HG03520 (cell line): ENCODE measurements around the gene TMEM30A.
A peak's percentile ranks its signal among the peaks of the same experiment; 100 is the strongest.

Experiments
- ATAC-seq: cut with Tn5 transposase; IDR thresholded peaks from one replicate; pipeline ENCODE4 v1.9.1; 2021; ENCODE audit warnings: mild to moderate bottlenecking, moderate library complexity; ENCODE audit not compliant: unreplicated experiment

Gene TMEM30A

GRCh38 chr6:75284632-75285282, at the start of gene TMEM30A:
Gene TMEM30A, minus strand, starts transcription at chr6:75284792. Its CDS starts 154 bp downstream, at chr6:75284638.
- ATAC-seq, result peak; percentile 92

DNA sequence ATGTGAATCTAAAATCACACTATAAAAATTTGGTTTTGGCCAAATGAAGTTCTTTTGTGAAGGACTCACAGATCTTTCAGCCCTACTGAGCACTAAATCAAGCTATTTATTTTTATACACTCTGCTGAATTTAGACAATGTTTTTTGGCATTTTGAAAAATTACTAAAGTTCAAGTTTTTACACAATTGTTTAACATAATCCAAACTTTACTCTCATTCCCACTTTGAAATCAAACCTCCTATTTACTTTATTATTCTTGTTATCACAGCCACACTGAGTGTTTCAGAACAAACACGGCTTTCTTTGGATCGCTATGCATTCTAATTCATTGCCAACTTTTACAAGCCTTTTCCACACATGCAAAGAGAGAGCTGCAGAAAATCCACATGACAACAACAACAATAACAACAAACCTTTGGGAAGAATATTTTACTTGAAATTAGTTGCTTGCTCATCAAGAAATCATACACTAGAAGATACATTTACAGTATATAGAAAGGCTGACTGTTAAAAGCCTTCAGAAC, 49.1 kb upstream of the TMEM30A start:
- no peak for ATAC-seq

DNA sequence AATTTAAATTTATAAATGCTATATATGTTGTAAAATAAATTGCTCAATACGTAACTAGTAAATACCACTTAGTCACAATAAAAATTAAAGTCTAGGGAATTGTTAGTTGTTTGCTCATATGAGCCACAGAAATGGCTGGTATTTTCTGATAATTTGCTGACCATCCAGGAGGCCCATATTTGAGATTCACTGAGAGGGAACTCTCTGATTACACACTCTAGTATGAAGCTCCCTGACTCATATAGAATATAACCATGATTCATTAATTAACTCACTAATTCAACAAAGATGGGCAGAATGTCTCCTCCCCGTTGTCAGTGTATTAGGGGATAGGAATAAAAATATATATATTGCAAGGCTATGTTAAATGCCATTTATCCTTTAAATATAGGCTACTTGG, 46.6 kb upstream of the TMEM30A start:
- ATAC-seq, result no peak

- no peak for ATAC-seq
Observed at GRCh38 chr6:75329703-75330102, 45.1 kb upstream of the TMEM30A start.

DNA sequence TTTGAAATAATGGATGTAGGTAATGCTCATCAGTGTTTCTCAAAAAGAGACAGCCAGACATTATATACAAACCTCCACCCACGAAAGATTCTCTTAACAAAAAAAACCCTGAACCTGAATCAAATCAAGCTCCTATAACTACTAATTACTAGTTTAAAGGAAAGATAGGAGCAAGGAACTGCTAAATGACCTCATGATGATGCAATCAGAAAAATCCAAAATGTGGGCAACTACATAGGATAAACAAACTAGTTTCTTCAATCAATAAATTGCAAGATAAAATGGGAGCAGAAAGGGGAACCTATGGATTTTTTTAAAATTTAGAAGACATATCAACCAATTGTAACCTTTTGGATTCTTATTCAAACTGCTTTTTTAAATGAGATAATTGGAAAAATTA, 43.2 kb upstream of the TMEM30A start:
- no peak for ATAC-seq

GRCh38 chr6:75326557-75327258, 42.1 kb upstream of the TMEM30A start:
- ATAC-seq, result no peak

DNA sequence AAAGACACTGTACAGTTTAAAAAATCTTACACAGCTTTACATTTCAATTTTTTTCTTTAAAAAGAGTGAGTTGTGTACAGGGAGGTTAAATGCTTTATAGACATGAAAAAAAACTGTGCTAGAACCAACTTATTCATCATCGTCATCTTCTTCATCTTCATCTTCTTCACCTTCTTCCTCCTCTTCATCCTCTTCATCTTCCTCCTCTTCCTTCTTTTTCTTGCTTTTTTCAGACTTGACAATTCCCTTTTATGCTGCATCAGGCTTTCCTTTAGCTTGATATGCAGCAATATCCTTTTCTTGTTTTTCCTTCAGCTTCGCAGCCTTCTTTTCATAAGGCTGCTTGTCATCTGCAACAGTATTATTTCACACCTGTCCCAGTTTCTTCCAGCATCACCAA, 34.3 kb upstream of the TMEM30A start:
- no peak for ATAC-seq

- ATAC-seq, result no peak
Observed at GRCh38 chr6:75317503-75318206, 33.1 kb upstream of the TMEM30A start.

DNA sequence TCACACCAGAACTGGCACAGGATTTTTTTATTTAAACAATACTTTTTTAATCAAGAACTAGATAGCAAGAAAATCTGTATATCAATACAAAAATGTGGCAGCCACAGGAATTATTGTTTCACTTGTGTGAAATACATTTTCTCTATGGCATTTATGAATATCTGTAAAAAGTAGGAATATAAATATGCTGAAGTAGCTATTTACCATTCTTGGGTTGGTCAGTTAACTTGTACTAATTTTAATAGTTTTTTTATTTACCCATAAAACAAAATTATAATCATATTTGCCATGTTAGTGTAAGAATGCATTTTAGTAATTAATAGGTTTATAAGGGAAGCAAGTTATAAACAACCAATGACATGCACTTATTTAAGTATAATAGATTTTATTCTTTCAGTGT, 31.4 kb upstream of the TMEM30A start:
- no peak for ATAC-seq

DNA sequence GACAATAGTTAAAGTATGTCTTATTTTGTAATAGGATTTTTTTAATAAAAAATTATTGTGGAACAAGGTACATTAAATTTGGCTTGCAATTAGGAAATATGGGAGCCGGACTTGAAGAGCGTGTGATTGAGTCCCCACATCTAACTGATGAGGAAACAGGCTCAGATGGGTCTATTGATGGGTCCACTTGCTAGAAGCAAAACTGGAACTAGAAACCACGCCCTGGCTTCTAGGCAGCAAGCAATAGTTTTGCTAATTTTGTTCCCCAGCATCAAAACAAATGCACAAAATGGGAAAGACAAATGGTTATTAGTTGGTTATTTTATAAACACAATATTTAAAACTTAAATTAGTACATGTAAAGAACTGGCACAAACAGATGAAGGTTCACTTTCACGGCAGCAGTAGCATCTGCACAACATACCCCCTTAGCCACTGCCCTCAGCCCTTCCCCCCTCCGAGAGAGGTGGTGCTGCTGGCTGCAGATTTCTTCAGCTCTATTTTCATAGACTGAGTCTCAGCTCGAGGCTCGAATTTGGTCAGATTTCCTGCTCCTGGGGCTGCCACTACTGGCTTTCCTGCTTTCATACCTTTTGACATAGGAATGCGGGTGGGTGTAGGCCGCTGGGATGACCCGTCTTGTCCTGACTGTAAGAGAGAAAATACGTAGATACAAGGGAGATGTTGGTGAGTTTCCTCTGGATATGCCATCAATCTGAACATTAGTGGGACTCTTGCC, 23.8 kb upstream of the TMEM30A start:
- ATAC-seq, result no peak

- no peak for ATAC-seq
Observed at GRCh38 chr6:75307364-75308004, 22.9 kb upstream of the TMEM30A start.

DNA sequence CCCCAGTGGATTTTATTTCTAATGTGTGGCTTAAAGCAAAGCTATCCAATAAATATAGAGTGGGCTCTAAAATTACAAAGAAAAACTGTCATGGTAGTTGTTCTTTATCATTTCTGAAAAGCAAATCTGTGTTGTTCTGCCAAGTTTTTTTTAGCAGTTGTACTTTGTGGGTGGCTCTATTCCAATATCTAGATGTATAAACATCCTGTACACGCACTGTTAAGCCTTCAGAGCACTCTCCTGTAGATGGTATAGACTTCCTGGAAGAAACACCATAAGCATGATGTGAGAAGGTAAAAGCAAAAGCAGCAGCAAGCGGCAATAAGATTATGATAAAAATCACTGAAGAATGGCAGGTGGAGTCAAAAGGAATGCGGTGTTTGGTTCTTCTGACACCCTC, 21.5 kb upstream of the TMEM30A start:
- ATAC-seq, result no peak

DNA sequence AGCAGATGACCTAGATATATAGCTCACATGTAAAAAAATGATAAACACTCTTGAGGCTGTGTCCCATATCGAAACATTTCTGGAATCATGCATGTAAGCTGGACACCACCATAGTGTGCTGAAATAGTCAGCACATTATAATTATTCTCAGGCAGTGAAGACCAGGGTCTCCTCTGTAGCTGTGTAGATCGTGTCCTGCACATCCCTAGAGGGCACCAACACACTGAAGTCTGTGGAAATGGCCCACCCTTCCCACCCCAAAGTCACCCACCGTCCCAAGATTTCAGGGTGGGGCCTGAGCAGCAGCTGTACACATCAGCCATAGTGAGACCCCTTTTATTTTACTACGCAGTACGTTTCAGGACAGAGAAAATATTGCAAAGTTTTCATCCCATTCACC, 21.0 kb upstream of the TMEM30A start:
- no peak for ATAC-seq

GRCh38 chr6:75302280-75302679, 17.7 kb upstream of the TMEM30A start:
- no peak for ATAC-seq

GRCh38 chr6:75301537-75301936, 16.9 kb upstream of the TMEM30A start:
- ATAC-seq, result no peak

GRCh38 chr6:75301088-75301487, 16.5 kb upstream of the TMEM30A start:
- ATAC-seq, result no peak

DNA sequence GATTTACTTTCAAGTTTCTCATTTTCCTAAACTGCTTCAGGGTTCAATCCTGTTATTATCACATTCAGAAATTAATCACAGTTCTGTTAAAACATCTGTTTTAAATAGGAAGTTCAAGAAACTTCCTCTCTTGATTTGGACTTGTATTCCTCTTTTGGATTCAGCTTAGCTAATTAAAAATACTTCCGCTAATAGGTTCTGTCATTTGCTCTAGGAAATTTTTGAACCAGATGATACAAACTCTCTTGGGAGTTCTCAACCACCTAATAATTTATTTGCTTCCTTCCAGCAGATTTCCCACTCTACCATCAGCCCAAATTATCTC, 15.9 kb upstream of the TMEM30A start:
- ATAC-seq, result no peak

GRCh38 chr6:75299801-75300530, 15.4 kb upstream of the TMEM30A start:
- ATAC-seq, result no peak

GRCh38 chr6:75296811-75297779, 12.5 kb upstream of the TMEM30A start:
- peak; percentile 69 for ATAC-seq
